Endothelial cell of umbilical vein (primary cell): ENCODE results near the gene KIAA2012. TPM values are rescaled to one million over a fixed set of nuclear protein-coding genes. Genes with fewer than 3 reads are reported as not detected.

Experiments used
- BruUV-seq: library from RNA; stranded (reverse); fragments of 400-500 nt; replicated peaks from 2 replicates; lab custom pipeline; 2021; lab: Mats Ljungman, UMichigan
- CTCF ChIA-PET: fragments of 300-600, 350-600 bp; sonication (Branson Sonifier 250); formaldehyde crosslinking; loops from one replicate; lab custom pipeline; 2021; ENCODE audit warnings: antibody characterized with exemption, inconsistent platforms; lab: Charles Lee
- POLR2A ChIA-PET: fragments of 300-600, 350-600 bp; sonication (Branson Sonifier 250); formaldehyde crosslinking; loops from one replicate; lab custom pipeline; 2021; ENCODE audit warnings: antibody characterized with exemption, inconsistent platforms; lab: Charles Lee
- DNase-seq: peaks from one replicate; pipeline ENCODE4 v3.0.0-alpha.2; 2011; ENCODE audit warnings: low read depth, low spot score
- FAIRE-seq: peaks from 2 replicates; lab custom pipeline; 2011; peaks lifted over from hg19 to GRCh38; lab: Jason Lieb, UNC
- H2AFZ ChIP-seq: 2 replicates; pipeline ENCODE4 v1.6.0; 2012; ENCODE audit warnings: low read depth, low read length, control low read depth, inconsistent platforms
- H3K27ac ChIP-seq: 2 replicates; pipeline ENCODE4 v1.5.1; 2011; ENCODE audit warnings: low read depth, mild to moderate bottlenecking, control low read depth, low read length, moderate library complexity; ENCODE audit not compliant: insufficient read depth
- H3K27me3 ChIP-seq, 2 experiments: 2 replicates each; pipeline versions ENCODE4 v1.6.0 to v1.6.1; 2011; ENCODE audit warnings: low read length in 2 of 2, mixed read lengths in 1 of 2; ENCODE audit not compliant: control insufficient read depth in 2 of 2, insufficient read depth in 2 of 2
- H3K36me3 ChIP-seq, 2 experiments: 2 replicates in 1 of 2; 3 replicates in 1 of 2; pipeline ENCODE4 v1.5.1; 2011; ENCODE audit warnings: low read length in 2 of 2, mild to moderate bottlenecking in 1 of 2, moderate library complexity in 1 of 2; ENCODE audit not compliant: control insufficient read depth in 2 of 2, insufficient read depth in 2 of 2; ENCODE audit errors: extremely low read depth in 1 of 2
- H3K4me1 ChIP-seq: 3 replicates; pipeline ENCODE4 v1.5.1; 2011; ENCODE audit warnings: mild to moderate bottlenecking, low read length; ENCODE audit not compliant: control insufficient read depth, insufficient read depth; ENCODE audit errors: extremely low read depth
- H3K4me2 ChIP-seq: 2 replicates; pipeline ENCODE4 v1.6.1; 2011; ENCODE audit warnings: low read length, control low read depth, mixed read lengths; ENCODE audit not compliant: insufficient read depth
- H3K4me3 ChIP-seq, 3 experiments: fragments of 200-600 bp in 1 of 3; sonication (generic), shearing (Covaris generic) in 1 of 3; replicated peaks in 1 of 3; 2 replicates each; pipeline ENCODE4 v1.5.1; 2011 to 2016; ENCODE audit warnings: control low read depth in 3 of 3, low read length in 3 of 3, mild to moderate bottlenecking in 2 of 3, inconsistent platforms in 1 of 3, low read depth in 1 of 3, moderate library complexity in 1 of 3; ENCODE audit not compliant: insufficient read depth in 1 of 3
- H3K79me2 ChIP-seq: 2 replicates; pipeline ENCODE4 v1.6.0; 2012; ENCODE audit warnings: low read length, inconsistent platforms; ENCODE audit not compliant: control insufficient read depth, insufficient read depth
- H3K9ac ChIP-seq: replicated peaks from 2 replicates; pipeline ENCODE3; 2011; ENCODE audit warnings: low read length, control low read depth; ENCODE audit not compliant: insufficient read depth; ENCODE audit errors: extremely low read depth
- H3K9me1 ChIP-seq: replicated peaks from 3 replicates; pipeline ENCODE4 v1.6.0; 2011; ENCODE audit warnings: mild to moderate bottlenecking, low read length; ENCODE audit not compliant: control insufficient read depth, insufficient read depth; ENCODE audit errors: extremely low read depth
- H3K9me3 ChIP-seq: replicated peaks from 2 replicates; pipeline ENCODE4 v1.5.1; 2012; ENCODE audit warnings: low read length, inconsistent platforms; ENCODE audit not compliant: control insufficient read depth, insufficient read depth
- H4K20me1 ChIP-seq: replicated peaks from 2 replicates; pipeline ENCODE3; 2011; ENCODE audit warnings: mild to moderate bottlenecking, low read length; ENCODE audit not compliant: control insufficient read depth, insufficient read depth; ENCODE audit errors: extremely low read depth
- EZH2 ChIP-seq: IDR thresholded peaks from 2 replicates; pipeline ENCODE4 v1.6.1; 2012; ENCODE audit warnings: borderline replicate concordance, low read depth, mild to moderate bottlenecking, moderate library complexity, low read length, inconsistent platforms; ENCODE audit not compliant: severe bottlenecking
- FOS ChIP-seq: IDR thresholded peaks from 2 replicates; pipeline ENCODE4 v1.6.1; 2011; ENCODE audit warnings: mild to moderate bottlenecking, low read length, moderate library complexity, borderline replicate concordance; ENCODE audit not compliant: insufficient read depth
- GATA2 ChIP-seq: IDR thresholded peaks from 2 replicates; pipeline ENCODE4 v1.7.0; 2011; ENCODE audit warnings: low read depth, mild to moderate bottlenecking, moderate library complexity, mixed read lengths, low read length; ENCODE audit not compliant: insufficient read length, insufficient read depth
- JUN ChIP-seq: IDR thresholded peaks from 2 replicates; pipeline ENCODE4 v1.6.1; 2011; ENCODE audit warnings: borderline replicate concordance, low read depth; ENCODE audit not compliant: insufficient read length, insufficient read depth
- MYC ChIP-seq: IDR thresholded peaks from one replicate; pipeline ENCODE4 v1.6.1; 2011; ENCODE audit warnings: mild to moderate bottlenecking, low read depth, low read length
- POLR2A ChIP-seq: IDR thresholded peaks from 2 replicates; pipeline ENCODE4 v1.6.1; 2012; ENCODE audit warnings: low read depth, mild to moderate bottlenecking, control low read depth, low read length
- POLR2AphosphoS5 ChIP-seq: IDR thresholded peaks from 2 replicates; pipeline ENCODE4 v1.6.1; 2012; ENCODE audit warnings: low read depth, mild to moderate bottlenecking, control low read depth, low read length, moderate library complexity; ENCODE audit not compliant: insufficient read depth
- dilution Hi-C: fragments of 300-500 bp; cut with MboI; formaldehyde crosslinking; loops from one replicate; pipeline ENCODE4 v1.15.0; 2019; ENCODE audit warnings: low sequenced_read_pairs; ENCODE audit not compliant: extremely low pct_ligation_motif_present
- intact Hi-C: fragments of 100-400 bp; cut with micrococcal nuclease; formaldehyde crosslinking; loops from one replicate; pipeline ENCODE4 v1.10.0; 2022
- polyA plus RNA-seq, 4 experiments: library from polyadenylated mRNA; depleted of rRNA in 3 of 4; stranded (reverse) in 3 of 4; unstranded in 1 of 4; fragments of >200 nt; gene quantifications; 2 replicates each; pipeline versions ENCODE4 v1.2.1 to v1.2.3, GENCODE V29; 2011 to 2012; ENCODE audit warnings: missing spikeins in 1 of 4
- total RNA-seq: library from RNA; stranded (reverse); gene quantifications from 2 replicates; pipeline ENCODE4 v1.2.3, GENCODE V29; 2021
- TF ChIP-seq, protein P1 (sequence below), 2 donors: IDR thresholded peaks; 1 replicate in 1 of 2; 2 replicates in 1 of 2; pipeline ENCODE4 v1.5.1; 2011; ENCODE audit warnings: low read length in 2 of 2, mild to moderate bottlenecking in 2 of 2, moderate library complexity in 2 of 2, control low read depth in 1 of 2, inconsistent platforms in 1 of 2, low read depth in 1 of 2; ENCODE audit not compliant: insufficient read depth in 1 of 2; ENCODE audit errors: extremely low read depth in 1 of 2
- TF ChIP-seq, protein P2 (sequence below): IDR thresholded peaks from 2 replicates; pipeline ENCODE4 v1.6.1; 2011; ENCODE audit not compliant: insufficient read depth, insufficient read length

Gene KIAA2012
- total and polyA plus RNA-seq, 2 donors (not counting 3 experiments of a cell fraction or from before 2014, with no cell fraction given) = not detected

DNA sequence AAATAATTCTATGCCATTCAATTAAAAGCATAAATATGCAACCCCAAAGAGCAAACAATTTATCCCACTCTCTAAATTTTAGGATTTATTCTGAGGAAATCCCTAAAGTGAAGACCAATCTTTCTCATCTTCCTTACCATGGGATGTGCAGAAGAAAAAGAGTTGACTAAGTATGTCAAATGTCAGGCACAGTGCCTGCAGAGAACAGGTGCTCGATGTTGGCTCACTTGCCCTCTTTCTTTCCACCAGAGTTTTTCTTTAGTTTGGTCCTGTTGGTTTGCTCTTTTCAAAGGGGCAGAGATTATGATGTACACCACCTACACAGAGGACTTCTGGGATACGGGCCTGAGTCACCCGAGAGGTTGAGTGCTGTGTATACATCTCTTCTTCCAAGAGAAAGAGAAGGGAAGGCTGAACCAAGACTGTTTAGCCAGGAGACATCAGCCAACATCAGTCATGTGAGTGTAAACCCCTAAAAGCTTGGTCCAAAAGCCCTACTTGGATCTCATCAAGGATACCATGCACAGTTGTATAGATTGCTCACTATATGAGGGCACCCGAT is 113.7 kb downstream of the KIAA2012 start:
- H3K79me2 ChIP-seq = no peaks in the 10 kb centered on the region
- dilution Hi-C loops = no loop called here
- ChIA-PET POLR2A (no interaction called here), CTCF (no interaction called here)
- H3K9me1 ChIP-seq = no peaks in the 10 kb centered on the region
- H2AFZ ChIP-seq = no peak overlapping the region
- H3K9ac ChIP-seq = no peak overlapping the region
- intact Hi-C loops = no loop called here
- H4K20me1 ChIP-seq = no peaks in the 10 kb centered on the region
- H3K4me2 ChIP-seq = no peak overlapping the region
- H3K36me3 ChIP-seq = no peaks in the 10 kb centered on the region
- H3K4me1 ChIP-seq = peaks cover 8% of the 10 kb centered on the region
- no peak overlapping the region for H3K4me3 ChIP-seq
- no peak for FAIRE-seq
- no peak for DNase-seq
- no TSS peak for BruUV-seq
- no peaks in the 10 kb centered on the region for H3K27me3 ChIP-seq
- no peaks in the 10 kb centered on the region for H3K9me3 ChIP-seq
- no peak overlapping the region for H3K27ac ChIP-seq
- no peak for TF ChIP-seq MYC
- no peak for TF ChIP-seq POLR2AphosphoS5
- no peak for TF ChIP-seq FOS
- no peak for TF ChIP-seq POLR2A
- no peak for TF ChIP-seq GATA2
- no peak for TF ChIP-seq EZH2
- TF ChIP-seq, protein P1, sequence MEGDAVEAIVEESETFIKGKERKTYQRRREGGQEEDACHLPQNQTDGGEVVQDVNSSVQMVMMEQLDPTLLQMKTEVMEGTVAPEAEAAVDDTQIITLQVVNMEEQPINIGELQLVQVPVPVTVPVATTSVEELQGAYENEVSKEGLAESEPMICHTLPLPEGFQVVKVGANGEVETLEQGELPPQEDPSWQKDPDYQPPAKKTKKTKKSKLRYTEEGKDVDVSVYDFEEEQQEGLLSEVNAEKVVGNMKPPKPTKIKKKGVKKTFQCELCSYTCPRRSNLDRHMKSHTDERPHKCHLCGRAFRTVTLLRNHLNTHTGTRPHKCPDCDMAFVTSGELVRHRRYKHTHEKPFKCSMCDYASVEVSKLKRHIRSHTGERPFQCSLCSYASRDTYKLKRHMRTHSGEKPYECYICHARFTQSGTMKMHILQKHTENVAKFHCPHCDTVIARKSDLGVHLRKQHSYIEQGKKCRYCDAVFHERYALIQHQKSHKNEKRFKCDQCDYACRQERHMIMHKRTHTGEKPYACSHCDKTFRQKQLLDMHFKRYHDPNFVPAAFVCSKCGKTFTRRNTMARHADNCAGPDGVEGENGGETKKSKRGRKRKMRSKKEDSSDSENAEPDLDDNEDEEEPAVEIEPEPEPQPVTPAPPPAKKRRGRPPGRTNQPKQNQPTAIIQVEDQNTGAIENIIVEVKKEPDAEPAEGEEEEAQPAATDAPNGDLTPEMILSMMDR (IDR thresholded peaks at IDR 0.05; ENCODE audit: extremely low read depth in 1 of 2, insufficient read depth in 1 of 2, low read depth in 1 of 2, low read length in 2 of 2) = no peak
- TF ChIP-seq JUN = no peak
- TF ChIP-seq, protein P2, sequence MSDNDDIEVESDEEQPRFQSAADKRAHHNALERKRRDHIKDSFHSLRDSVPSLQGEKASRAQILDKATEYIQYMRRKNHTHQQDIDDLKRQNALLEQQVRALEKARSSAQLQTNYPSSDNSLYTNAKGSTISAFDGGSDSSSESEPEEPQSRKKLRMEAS = no peak
